IMR-90 (cell line): Measurements from ENCODE around the gene PLEKHG2. TPM values are rescaled to one million over a fixed set of nuclear protein-coding genes. Genes with fewer than 3 reads are reported as not detected.

Source experiments
- ATAC-seq: fragments of 200-7000 bp; cut with Tn5 transposase; 2 replicates; pipeline ENCODE4 v1.9.1; 2020; ENCODE audit warnings: low read depth, mild to moderate bottlenecking, moderate library complexity
- BruUV-seq: library from RNA; stranded (reverse); fragments of 400-500 nt; replicated peaks from 2 replicates; lab custom pipeline; 2021; lab: Mats Ljungman, UMichigan
- CTCF ChIA-PET: fragments of 300-600 bp; formaldehyde crosslinking; extraction: SDS; loops from one replicate; lab custom pipeline; 2021; ENCODE audit warnings: antibody characterized with exemption; lab: Yijun Ruan, JAX
- POLR2A ChIA-PET: fragments of 300-600 bp; sonication (Branson Sonifier 250); formaldehyde crosslinking; loops from one replicate; lab custom pipeline; 2022; ENCODE audit warnings: antibody characterized with exemption; ENCODE audit not compliant: unreplicated experiment; lab: Charles Lee
- DNase-seq: peaks from one replicate; pipeline ENCODE4 v3.0.0; 2013
- H2AFZ ChIP-seq: replicated peaks from 2 replicates; pipeline ENCODE3; 2013; ENCODE audit warnings: low read length, mild to moderate bottlenecking; ENCODE audit not compliant: poor library complexity
- H2AK5ac ChIP-seq: 2 replicates; pipeline ENCODE4 v1.6.1; 2013; ENCODE audit warnings: low read depth, low read length, inconsistent platforms
- H2AK9ac ChIP-seq: replicated peaks from 2 replicates; pipeline ENCODE3; 2013; ENCODE audit warnings: mild to moderate bottlenecking, low read depth, low read length, moderate library complexity; ENCODE audit not compliant: poor library complexity
- H2BK120ac ChIP-seq: 2 replicates; pipeline ENCODE4 v1.6.1; 2013; ENCODE audit warnings: low read depth, low read length, inconsistent platforms
- H2BK15ac ChIP-seq: 3 replicates; pipeline ENCODE4 v1.6.1; 2013; ENCODE audit warnings: low read depth, low read length, inconsistent platforms
- H2BK20ac ChIP-seq: 2 replicates; pipeline ENCODE4 v1.6.1; 2013; ENCODE audit warnings: low read depth, mild to moderate bottlenecking, inconsistent platforms, low read length, moderate library complexity
- H2BK5ac ChIP-seq: 2 replicates; pipeline ENCODE4 v1.6.1; 2013; ENCODE audit warnings: mild to moderate bottlenecking, low read depth, low read length, inconsistent platforms; ENCODE audit not compliant: poor library complexity, severe bottlenecking
- H3K14ac ChIP-seq: replicated peaks from 2 replicates; pipeline ENCODE4 v1.6.1; 2013; ENCODE audit warnings: low read depth, low read length, inconsistent platforms
- H3K18ac ChIP-seq: 2 replicates; pipeline ENCODE4 v1.6.1; 2013; ENCODE audit warnings: low read depth, low read length, control low read depth
- H3K23ac ChIP-seq: 2 replicates; pipeline ENCODE4 v1.6.1; 2013; ENCODE audit warnings: low read depth, low read length, inconsistent platforms
- H3K27ac ChIP-seq: 2 replicates; pipeline ENCODE4 v1.5.1; 2013; ENCODE audit warnings: mild to moderate bottlenecking, control low read depth, low read length; ENCODE audit not compliant: insufficient read depth
- H3K27me3 ChIP-seq: 2 replicates; pipeline ENCODE4 v1.6.1; 2013; ENCODE audit warnings: low read length; ENCODE audit not compliant: control insufficient read depth, insufficient read depth
- H3K36me3 ChIP-seq: 2 replicates; pipeline ENCODE4 v1.6.1; 2013; ENCODE audit warnings: low read length, mixed read lengths; ENCODE audit not compliant: control insufficient read depth, insufficient read depth
- H3K4ac ChIP-seq: 2 replicates; pipeline ENCODE4 v1.6.1; 2013; ENCODE audit warnings: low read depth, low read length, inconsistent platforms
- H3K4me1 ChIP-seq: 2 replicates; pipeline ENCODE4 v1.6.1; 2013; ENCODE audit warnings: low read length, mixed read lengths; ENCODE audit not compliant: control insufficient read depth, insufficient read depth
- H3K4me2 ChIP-seq: 2 replicates; pipeline ENCODE4 v1.6.1; 2013; ENCODE audit warnings: low read depth, mild to moderate bottlenecking, control low read depth, low read length, moderate library complexity
- H3K4me3 ChIP-seq: 2 replicates; pipeline ENCODE4 v1.5.1; 2013; ENCODE audit warnings: low read depth, mild to moderate bottlenecking, control low read depth, low read length, moderate library complexity; ENCODE audit not compliant: insufficient read depth
- H3K56ac ChIP-seq: 2 replicates; pipeline ENCODE4 v1.6.1; 2013; ENCODE audit warnings: low read length, inconsistent platforms; ENCODE audit not compliant: insufficient read depth; ENCODE audit errors: extremely low read depth
- H3K79me1 ChIP-seq, 2 experiments: 2 replicates each; pipeline ENCODE4 v1.6.1; 2013; ENCODE audit warnings: low read length in 2 of 2, inconsistent platforms in 1 of 2, low read depth in 1 of 2
- H3K9ac ChIP-seq: 2 replicates; pipeline ENCODE4 v1.6.1; 2013; ENCODE audit warnings: low read depth, low read length, control low read depth
- H3K9me1 ChIP-seq: 2 replicates; pipeline ENCODE4 v1.6.1; 2013; ENCODE audit warnings: low read length, inconsistent platforms; ENCODE audit not compliant: insufficient read depth
- H3K9me3 ChIP-seq: 2 replicates; pipeline ENCODE4 v1.6.1; 2013; ENCODE audit warnings: low read length; ENCODE audit not compliant: control insufficient read depth, insufficient read depth
- H4K20me1 ChIP-seq: 2 replicates; pipeline ENCODE4 v1.6.1; 2013; ENCODE audit warnings: low read length, inconsistent platforms; ENCODE audit not compliant: insufficient read depth
- H4K5ac ChIP-seq: 2 replicates; pipeline ENCODE4 v1.6.1; 2013; ENCODE audit warnings: mild to moderate bottlenecking, low read depth, low read length, control low read depth
- H4K8ac ChIP-seq, 2 experiments: 2 replicates each; pipeline ENCODE4 v1.6.1; 2013; ENCODE audit warnings: low read depth in 2 of 2, low read length in 2 of 2, control low read depth in 1 of 2, inconsistent platforms in 1 of 2
- H4K91ac ChIP-seq: 2 replicates; pipeline ENCODE4 v1.6.1; 2013; ENCODE audit warnings: low read depth, low read length, inconsistent platforms; ENCODE audit not compliant: insufficient read depth
- MAZ ChIP-seq: IDR thresholded peaks from 2 replicates; pipeline ENCODE4 v1.6.1; 2012; ENCODE audit warnings: low read depth, mild to moderate bottlenecking, low read length, improper control_type of control experiment, moderate library complexity, borderline replicate concordance
- POLR2A ChIP-seq: IDR thresholded peaks from 2 replicates; pipeline ENCODE4 v1.6.1; 2012; ENCODE audit warnings: mild to moderate bottlenecking, low read depth, low read length
- RCOR1 ChIP-seq: IDR thresholded peaks from 2 replicates; pipeline ENCODE4 v1.6.1; 2012; ENCODE audit warnings: mild to moderate bottlenecking, low read length, improper control_type of control experiment; ENCODE audit not compliant: insufficient replicate concordance
- RFX5 ChIP-seq: IDR thresholded peaks from 2 replicates; pipeline ENCODE4 v1.8.0; 2012; ENCODE audit warnings: low read depth, mild to moderate bottlenecking, low read length, moderate library complexity
- WGBS, 2 experiments: methylation state at CpG; one replicate each; pipeline versions ENCODE4 v1.1.5 to v1.1.7; 2013; ENCODE audit warnings: missing lambda C conversion rate in 2 of 2; ENCODE audit not compliant: insufficient read length in 1 of 2; ENCODE audit errors: extremely low coverage in 2 of 2; 5-methylcytosine and 5-hydroxymethylcytosine counted together
- dilution Hi-C: fragments of 300-500 bp; cut with HindIII; formaldehyde crosslinking; loops from one replicate; pipeline ENCODE4 v1.14.3; 2018; ENCODE audit warnings: low sequenced_read_pairs; ENCODE audit not compliant: unreplicated experiment
- in situ Hi-C: fragments of 300-500 bp; cut with MboI; formaldehyde crosslinking; loops from 3 replicates; pipeline ENCODE4 v1.14.3; 2019; ENCODE audit warnings: low sequenced_read_pairs, inconsistent platforms, mixed read lengths
- intact Hi-C: fragments of 100-400 bp; cut with micrococcal nuclease; formaldehyde crosslinking; loops from 2 replicates; pipeline ENCODE4 v1.10.0; 2022
- polyA plus RNA-seq, 3 experiments: library from polyadenylated mRNA; depleted of rRNA; stranded (reverse); fragments of >200 nt; gene quantifications; 2 replicates each; pipeline ENCODE4 v1.2.3, GENCODE V29; 2012; ENCODE audit warnings: low replicate concordance in 1 of 3
- total RNA-seq: library from RNA; depleted of rRNA; stranded (reverse); fragments of >200 nt; gene quantifications from 2 replicates; pipeline ENCODE4 v1.2.3, GENCODE V29; 2012
- TF ChIP-seq, protein P1 (sequence below): fragments of 150-350 bp; IDR thresholded peaks from 2 replicates; pipeline ENCODE4 v1.6.1; 2017; ENCODE audit warnings: mild to moderate bottlenecking, antibody characterized with exemption, low read length, low read depth
- TF ChIP-seq, protein P2 (sequence below): fragments of 150-350 bp; IDR thresholded peaks from 2 replicates; pipeline ENCODE4 v1.6.1; 2016; ENCODE audit warnings: low read depth, mild to moderate bottlenecking, low read length, moderate library complexity, borderline replicate concordance

PLEKHG2 gene
- total and polyA plus RNA-seq, 2 of the 4 experiments (the other 2 are of a cell fraction): 6.5 to 28.3 TPM

DNA sequence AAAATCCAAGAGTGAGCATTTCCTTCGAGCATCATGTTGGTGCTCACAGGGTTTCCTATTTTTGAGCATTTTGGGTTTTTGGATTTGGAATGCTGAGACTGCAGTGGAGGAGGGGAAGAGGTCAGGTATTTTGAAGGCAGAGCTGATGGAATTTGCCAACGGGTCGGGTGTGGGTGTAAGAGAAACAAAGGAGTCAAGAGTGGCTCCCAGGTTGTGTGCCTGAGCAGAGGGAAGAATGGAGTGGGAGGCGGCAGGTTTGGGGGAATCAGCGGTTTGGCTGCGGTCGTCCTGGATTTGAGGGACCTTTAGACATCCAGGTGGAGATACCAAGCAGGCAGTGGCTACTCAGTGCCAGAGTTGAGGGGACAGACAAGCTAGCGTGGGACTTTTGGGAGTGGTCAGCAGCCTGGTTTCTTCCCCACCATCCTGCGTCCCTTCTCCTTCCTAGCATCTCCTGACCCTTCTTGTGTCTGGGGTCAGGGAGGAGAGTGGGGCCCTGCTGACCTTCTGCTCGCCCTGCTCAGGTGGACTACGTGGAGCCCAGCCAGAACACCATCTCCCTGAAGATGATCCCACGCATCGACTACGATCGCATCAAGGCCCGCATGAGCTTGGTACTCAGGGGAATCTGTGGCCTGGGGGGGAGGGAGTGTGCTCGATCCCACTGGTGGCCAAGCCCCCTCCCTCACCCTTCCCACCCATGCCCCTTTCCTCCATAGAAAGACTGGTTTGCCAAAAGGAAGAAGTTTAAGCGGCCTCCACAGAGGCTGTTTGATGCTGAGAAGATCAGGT is 53.7 kb downstream of the PLEKHG2 start:
- H2BK5ac ChIP-seq: no peak overlapping the region
- H3K9me3 ChIP-seq: no peaks in the 10 kb centered on the region
- peaks cover 69% of the 10 kb centered on the region for H3K36me3 ChIP-seq
- no peak overlapping the region for H2BK20ac ChIP-seq
- no peak overlapping the region for H2BK15ac ChIP-seq
- no peak overlapping the region for H4K5ac ChIP-seq
- dilution Hi-C loops: no loop called here
- no peaks in the 10 kb centered on the region for H3K4me1 ChIP-seq
- no peak overlapping the region for H3K56ac ChIP-seq
- TF ChIP-seq POLR2A (no peak), RFX5 (no peak), RCOR1 (no peak), MAZ (no peak)
- TF ChIP-seq, protein P1, sequence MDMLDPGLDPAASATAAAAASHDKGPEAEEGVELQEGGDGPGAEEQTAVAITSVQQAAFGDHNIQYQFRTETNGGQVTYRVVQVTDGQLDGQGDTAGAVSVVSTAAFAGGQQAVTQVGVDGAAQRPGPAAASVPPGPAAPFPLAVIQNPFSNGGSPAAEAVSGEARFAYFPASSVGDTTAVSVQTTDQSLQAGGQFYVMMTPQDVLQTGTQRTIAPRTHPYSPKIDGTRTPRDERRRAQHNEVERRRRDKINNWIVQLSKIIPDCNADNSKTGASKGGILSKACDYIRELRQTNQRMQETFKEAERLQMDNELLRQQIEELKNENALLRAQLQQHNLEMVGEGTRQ: no peak
- TF ChIP-seq, protein P2, sequence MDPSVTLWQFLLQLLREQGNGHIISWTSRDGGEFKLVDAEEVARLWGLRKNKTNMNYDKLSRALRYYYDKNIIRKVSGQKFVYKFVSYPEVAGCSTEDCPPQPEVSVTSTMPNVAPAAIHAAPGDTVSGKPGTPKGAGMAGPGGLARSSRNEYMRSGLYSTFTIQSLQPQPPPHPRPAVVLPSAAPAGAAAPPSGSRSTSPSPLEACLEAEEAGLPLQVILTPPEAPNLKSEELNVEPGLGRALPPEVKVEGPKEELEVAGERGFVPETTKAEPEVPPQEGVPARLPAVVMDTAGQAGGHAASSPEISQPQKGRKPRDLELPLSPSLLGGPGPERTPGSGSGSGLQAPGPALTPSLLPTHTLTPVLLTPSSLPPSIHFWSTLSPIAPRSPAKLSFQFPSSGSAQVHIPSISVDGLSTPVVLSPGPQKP: no peak
- H4K20me1 ChIP-seq: peaks cover 27% of the 10 kb centered on the region
- intact Hi-C loops: no loop called here
- H3K9ac ChIP-seq: no peak overlapping the region
- no peak overlapping the region for H2AK5ac ChIP-seq
- no peak overlapping the region for H2BK120ac ChIP-seq
- in situ Hi-C loops: no loop called here
- no peak for ATAC-seq
- no peak overlapping the region for H3K4me2 ChIP-seq
- POLR2A ChIA-PET: no interaction called here
- CTCF ChIA-PET: no interaction called here
- no peak overlapping the region for H3K4ac ChIP-seq
- no peak for DNase-seq
- H2AK9ac ChIP-seq: no peak overlapping the region
- H4K8ac ChIP-seq: no peak overlapping the region
- WGBS, 2 experiments: 100% methylated on average over 1 of the region's 18 CpGs; no CpG with 5 or more reads in 1 of the 2 experiments
- H3K18ac ChIP-seq: no peak overlapping the region
- H3K14ac ChIP-seq: no peak overlapping the region
- no peak overlapping the region for H3K4me3 ChIP-seq
- no peak overlapping the region for H3K23ac ChIP-seq
- H4K91ac ChIP-seq: no peak overlapping the region
- no TSS peak for BruUV-seq
- no peaks in the 10 kb centered on the region for H3K27me3 ChIP-seq
- peaks cover 2% of the 10 kb centered on the region; the same call in 1 of the 2 replicates for H3K9me1 ChIP-seq
- H3K79me1 ChIP-seq: peaks cover 20 to 25% of the 10 kb centered on the region in 2 experiments
- no peak overlapping the region for H3K27ac ChIP-seq
- H2AFZ ChIP-seq: no peak overlapping the region
